Measurements from ENCODE around the gene FZD8. TPM values are rescaled to one million over a fixed set of nuclear protein-coding genes. Genes with fewer than 3 reads are reported as not detected.

Gene FZD8
- total and polyA plus RNA-seq, 2 of the 4 experiments (the other 2 are of a cell fraction): 3.6 to 3.9 TPM

DNA sequence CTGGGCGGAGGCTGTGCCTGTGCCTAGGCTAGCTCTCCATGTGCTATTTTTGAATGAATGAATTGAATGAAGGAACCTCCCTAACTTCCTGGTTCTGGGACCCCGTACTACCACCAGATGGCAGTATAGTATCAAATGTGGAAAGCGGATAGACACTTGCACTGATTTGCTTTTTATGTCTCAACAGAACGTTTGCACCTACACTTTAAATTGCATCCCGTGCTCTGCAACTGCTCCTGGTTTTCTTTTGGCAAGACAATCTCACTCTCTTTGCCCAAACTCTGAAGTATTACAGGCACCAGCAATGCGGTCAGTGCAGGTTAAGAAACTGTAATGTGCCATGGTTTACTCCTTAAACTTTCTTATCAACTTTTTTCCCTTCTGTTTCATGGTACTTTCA is 6.5 kb downstream of the FZD8 start:
- in situ Hi-C loops (cut with MboI; ENCODE audit: low sequenced_read_pairs): no loop called here
- Histone ChIP-seq H2BK5ac (ENCODE audit: low read depth, low read length, poor library complexity, severe bottlenecking) (no peak overlapping the region), H3K27me3 (ENCODE audit: control insufficient read depth, insufficient read depth, low read length) (no peaks in the 10 kb centered on the region), H2AK5ac (ENCODE audit: low read depth, low read length) (no peak overlapping the region), H3K9me3 (ENCODE audit: control insufficient read depth, insufficient read depth, low read length) (no peaks in the 10 kb centered on the region), H4K20me1 (ENCODE audit: insufficient read depth, low read length) (peaks cover 6% of the 10 kb centered on the region; the same call in 1 of the 2 replicates), H3K27ac (ENCODE audit: insufficient read depth, low read length) (no peak overlapping the region), H2AFZ (replicated peaks; ENCODE audit: low read length, poor library complexity) (no peak overlapping the region), H3K4me1 (ENCODE audit: control insufficient read depth, insufficient read depth, low read length) (peaks cover 5% of the 10 kb centered on the region; the same call in 1 of the 2 replicates), H3K23ac (ENCODE audit: low read depth, low read length) (no peak overlapping the region), H2BK120ac (ENCODE audit: low read depth, low read length) (no peak overlapping the region), H3K4ac (ENCODE audit: low read depth, low read length) (no peak overlapping the region), H4K91ac (ENCODE audit: insufficient read depth, low read depth, low read length) (no peak overlapping the region), H3K9me1 (ENCODE audit: insufficient read depth, low read length) (no peaks in the 10 kb centered on the region), H2AK9ac (replicated peaks; ENCODE audit: low read depth, low read length, poor library complexity) (no peak overlapping the region), H3K14ac (replicated peaks; ENCODE audit: low read depth, low read length) (no peak overlapping the region), H3K36me3 (ENCODE audit: control insufficient read depth, insufficient read depth, low read length) (no peaks in the 10 kb centered on the region), H2BK20ac (ENCODE audit: low read depth, low read length) (no peak overlapping the region), H3K79me1 (ENCODE audit: low read depth in 1 of 2, low read length in 2 of 2) (peaks cover 12 to 21% of the 10 kb centered on the region in 2 experiments), H4K8ac (ENCODE audit: low read depth in 2 of 2, low read length in 2 of 2) (no peak overlapping the region), H3K4me2 (ENCODE audit: low read depth, low read length) (peak overlapping the region; percentile 63), H3K9ac (ENCODE audit: low read depth, low read length) (no peak overlapping the region), H3K56ac (ENCODE audit: extremely low read depth, insufficient read depth, low read length) (no peak overlapping the region), H2BK15ac (ENCODE audit: low read depth, low read length) (no peak overlapping the region), H4K5ac (ENCODE audit: low read depth, low read length) (no peak overlapping the region), H3K18ac (ENCODE audit: low read depth, low read length) (no peak overlapping the region), H3K4me3 (ENCODE audit: insufficient read depth, low read depth, low read length) (no peak overlapping the region)
- dilution Hi-C loops (cut with HindIII; ENCODE audit: low sequenced_read_pairs, unreplicated experiment): no loop called here
- DNase-seq (peak; percentile 74), ATAC-seq (ENCODE audit: low read depth) (peak; percentile 48; the same call in 1 of the 2 replicates)
- intact Hi-C loops (cut with micrococcal nuclease): loop anchor here (1.0 to 10.0 kb wide), 4 partner anchors 859 to 1245 kb away; no protein-coding TSS in a partner anchor
- TF ChIP-seq POLR2A (IDR thresholded peaks at IDR 0.05; ENCODE audit: low read depth, low read length) (peak; percentile 67; the same call in 1 of the 2 replicates), MXI1 (IDR thresholded peaks at IDR 0.05; ENCODE audit: borderline replicate concordance, low read depth, low read length) (no peak), MAFK (IDR thresholded peaks at IDR 0.05; ENCODE audit: low read depth, low read length) (no peak), CEBPB (IDR thresholded peaks at IDR 0.05; ENCODE audit: low read depth, low read length) (no peak), SMC3 (IDR thresholded peaks at IDR 0.05; ENCODE audit: low read depth, low read length) (peak; percentile 97), USF2 (IDR thresholded peaks at IDR 0.05; ENCODE audit: low read depth, low read length) (no peak), RFX5 (IDR thresholded peaks at IDR 0.05; ENCODE audit: low read depth, low read length) (no peak), CHD1 (IDR thresholded peaks at IDR 0.05; ENCODE audit: low read depth, low read length) (no peak; the same call in 1 of the 2 replicates), RCOR1 (IDR thresholded peaks at IDR 0.05; ENCODE audit: insufficient replicate concordance, low read length) (no peak), RAD21 (IDR thresholded peaks at IDR 0.05; ENCODE audit: low read length) (peak; percentile 96), ELK1 (IDR thresholded peaks at IDR 0.05; ENCODE audit: borderline replicate concordance, low read depth, low read length) (no peak), NFE2L2 (IDR thresholded peaks at IDR 0.05; ENCODE audit: low read depth, low read length) (0 out of 2 replicates have a peak, but pooled peaks have one; percentile 10), BHLHE40 (IDR thresholded peaks at IDR 0.05; ENCODE audit: low read depth, low read length) (no peak), FOS (IDR thresholded peaks at IDR 0.05; ENCODE audit: low read depth, low read length) (no peak), MAZ (IDR thresholded peaks at IDR 0.05; ENCODE audit: borderline replicate concordance, low read depth, low read length) (no peak)
- TF ChIP-seq, protein P1, sequence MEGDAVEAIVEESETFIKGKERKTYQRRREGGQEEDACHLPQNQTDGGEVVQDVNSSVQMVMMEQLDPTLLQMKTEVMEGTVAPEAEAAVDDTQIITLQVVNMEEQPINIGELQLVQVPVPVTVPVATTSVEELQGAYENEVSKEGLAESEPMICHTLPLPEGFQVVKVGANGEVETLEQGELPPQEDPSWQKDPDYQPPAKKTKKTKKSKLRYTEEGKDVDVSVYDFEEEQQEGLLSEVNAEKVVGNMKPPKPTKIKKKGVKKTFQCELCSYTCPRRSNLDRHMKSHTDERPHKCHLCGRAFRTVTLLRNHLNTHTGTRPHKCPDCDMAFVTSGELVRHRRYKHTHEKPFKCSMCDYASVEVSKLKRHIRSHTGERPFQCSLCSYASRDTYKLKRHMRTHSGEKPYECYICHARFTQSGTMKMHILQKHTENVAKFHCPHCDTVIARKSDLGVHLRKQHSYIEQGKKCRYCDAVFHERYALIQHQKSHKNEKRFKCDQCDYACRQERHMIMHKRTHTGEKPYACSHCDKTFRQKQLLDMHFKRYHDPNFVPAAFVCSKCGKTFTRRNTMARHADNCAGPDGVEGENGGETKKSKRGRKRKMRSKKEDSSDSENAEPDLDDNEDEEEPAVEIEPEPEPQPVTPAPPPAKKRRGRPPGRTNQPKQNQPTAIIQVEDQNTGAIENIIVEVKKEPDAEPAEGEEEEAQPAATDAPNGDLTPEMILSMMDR (conservative IDR thresholded peaks at IDR 0.05; ENCODE audit: low read depth, low read length): peak; percentile 96
- no TSS peak for BruUV-seq (replicated peaks)
- CTCF ChIA-PET: interaction anchor here (0.6 to 2.3 kb wide), 11 partner anchors 8 to 1245 kb away, joined by 3 to 11 read pairs (median 4); no protein-coding TSS in a partner anchor
- 25% methylated on average over 1 of the region's 6 CpGs; no CpG with 5 or more reads in 1 of the 2 experiments for WGBS, 2 experiments (ENCODE audit: extremely low coverage in 2 of 2, insufficient read length in 1 of 2)
- POLR2A ChIA-PET (ENCODE audit: unreplicated experiment): no interaction called here
